GM23338 (cell line): ENCODE data around the gene PERP. TPM values are rescaled to one million over a fixed set of nuclear protein-coding genes. Genes with fewer than 3 reads are reported as not detected.

Experiments
- ATAC-seq: fragments of 200-7000 bp; cut with Tn5 transposase; 3 replicates; pipeline ENCODE4 v1.9.1; 2020
- DNase-seq: peaks from one replicate; pipeline ENCODE4 v3.0.0-alpha.2; 2015; ENCODE audit warnings: low spot score
- H2AFZ ChIP-seq: fragments of 200-600 bp; sonication (generic); 2 replicates; pipeline ENCODE4 v1.8.0; 2016; ENCODE audit warnings: antibody characterized with exemption, mild to moderate bottlenecking, moderate library complexity
- H3F3A ChIP-seq: fragments of 200-600 bp; sonication (generic); replicated peaks from 2 replicates; pipeline ENCODE4 v1.8.0; 2017; ENCODE audit warnings: antibody characterized with exemption, mixed run types, low read depth
- H3K27ac ChIP-seq: fragments of 200-600 bp; sonication (generic); 2 replicates; pipeline ENCODE4 v1.6.1; 2016; ENCODE audit warnings: low read depth
- H3K27me3 ChIP-seq: fragments of 200-600 bp; sonication (generic); 2 replicates; pipeline ENCODE4 v1.8.0; 2016; ENCODE audit warnings: mild to moderate bottlenecking, mixed run types, moderate library complexity; ENCODE audit not compliant: insufficient read depth
- H3K36me3 ChIP-seq: fragments of 200-600 bp; sonication (generic); 2 replicates; pipeline ENCODE4 v1.8.0; 2016; ENCODE audit warnings: mild to moderate bottlenecking; ENCODE audit not compliant: insufficient read depth
- H3K4me1 ChIP-seq: fragments of 200-600 bp; sonication (generic); 2 replicates; pipeline ENCODE4 v1.8.0; 2016; ENCODE audit warnings: mild to moderate bottlenecking, moderate library complexity; ENCODE audit not compliant: insufficient read depth
- H3K4me2 ChIP-seq: fragments of 200-600 bp; sonication (generic); 2 replicates; pipeline ENCODE4 v1.7.1; 2017; ENCODE audit warnings: mixed run types
- H3K4me3 ChIP-seq: fragments of 200-600 bp; sonication (generic); 2 replicates; pipeline ENCODE4 v1.6.1; 2016; ENCODE audit warnings: mixed run types
- H3K79me2 ChIP-seq: fragments of 200-600 bp; sonication (generic); replicated peaks from 2 replicates; pipeline ENCODE4 v1.8.0; 2017; ENCODE audit warnings: mild to moderate bottlenecking; ENCODE audit not compliant: insufficient read depth
- H3K9me2 ChIP-seq: fragments of 200-600 bp; sonication (generic); 2 replicates; pipeline ENCODE4 v1.8.0; 2017; ENCODE audit not compliant: insufficient read depth
- H4K20me1 ChIP-seq: fragments of 200-600 bp; sonication (generic); replicated peaks from 2 replicates; pipeline ENCODE4 v1.8.0; 2017; ENCODE audit warnings: mild to moderate bottlenecking; ENCODE audit not compliant: insufficient read depth
- H3K27ac Mint-ChIP-seq: 2 replicates; pipeline ENCODE4 v1.8.0; 2020; ENCODE audit warnings: inconsistent platforms, mild to moderate bottlenecking, moderate library complexity, mixed read lengths
- H3K27me3 Mint-ChIP-seq: 3 replicates; pipeline ENCODE4 v1.8.0; 2022; ENCODE audit warnings: low read depth, mild to moderate bottlenecking, moderate library complexity, mixed read lengths, inconsistent platforms; ENCODE audit not compliant: insufficient read depth, poor library complexity
- H3K36me3 Mint-ChIP-seq: 3 replicates; pipeline ENCODE4 v1.8.0; 2021; ENCODE audit warnings: low read depth, mild to moderate bottlenecking, inconsistent platforms, moderate library complexity, mixed read lengths
- H3K4me1 Mint-ChIP-seq: 3 replicates; pipeline ENCODE4 v1.8.0; 2020; ENCODE audit warnings: mild to moderate bottlenecking, inconsistent platforms, mixed read lengths
- H3K4me3 Mint-ChIP-seq: 3 replicates; pipeline ENCODE4 v1.8.0; 2021; ENCODE audit warnings: moderate library complexity, mild to moderate bottlenecking, inconsistent platforms, mixed read lengths
- H3K9me3 Mint-ChIP-seq: 3 replicates; pipeline ENCODE4 v1.8.0; 2020; ENCODE audit warnings: moderate library complexity, mild to moderate bottlenecking, inconsistent platforms, mixed read lengths
- CREB1 ChIP-seq: fragments of 250-450 bp; sonication (Bioruptor Pico); IDR thresholded peaks from 2 replicates; pipeline ENCODE4 v1.5.0; 2020; ENCODE audit warnings: low read depth, mild to moderate bottlenecking, moderate library complexity
- ETS1 ChIP-seq: IDR thresholded peaks from 2 replicates; pipeline ENCODE4 v1.6.1; 2016; ENCODE audit warnings: antibody characterized with exemption
- EZH2phosphoT487 ChIP-seq: fragments of 200-600 bp; sonication (generic); IDR thresholded peaks from one replicate; pipeline ENCODE4 v1.8.1; 2018; ENCODE audit warnings: antibody characterized with exemption; ENCODE audit not compliant: unreplicated experiment
- JUNB ChIP-seq: IDR thresholded peaks from one replicate; pipeline ENCODE4 v1.6.1; 2016; ENCODE audit warnings: antibody characterized with exemption; ENCODE audit not compliant: unreplicated experiment
- ZNF331 ChIP-seq: fragments of 250-450 bp; sonication (Bioruptor Pico); IDR thresholded peaks from 2 replicates; pipeline ENCODE4 v1.5.0; 2020; ENCODE audit warnings: low read depth, mild to moderate bottlenecking, moderate library complexity
- ZNF462 ChIP-seq: fragments of 250-450 bp; sonication (Bioruptor Pico); IDR thresholded peaks from 2 replicates; pipeline ENCODE4 v1.5.0; 2020; ENCODE audit warnings: mild to moderate bottlenecking, moderate library complexity
- polyA plus RNA-seq: library from polyadenylated mRNA; unstranded; fragments of >200 nt; fragmentation: Nextera tagmentation; extraction: Ambion mirVana; gene quantifications from 2 replicates; pipeline ENCODE4 v1.2.1, GENCODE V29; 2016
- total RNA-seq: library from RNA; depleted of rRNA; stranded (reverse); fragments of >200 nt; shearing (Covaris generic); gene quantifications from 2 replicates; pipeline ENCODE4 v1.2.3, GENCODE V29; 2014

PERP gene
- total and polyA plus RNA-seq, 2 experiments from 2014 or later, result 23.7 to 28.4 TPM

GRCh38 chr6:138092686-138093085 lies 14.5 kb downstream of the PERP start (continued):
- TF ChIP-seq ZNF462 (no peak), EZH2phosphoT487 (no peak), CREB1 (CRISPR knock-in tag) (no peak), ZNF331 (CRISPR knock-in tag) (no peak)

GRCh38 chr6:138089325-138089724 lies 17.9 kb downstream of the PERP start:
- H3K4me1 Mint-ChIP-seq, result peaks cover 26% of the 10 kb centered on the region

More at GRCh38 chr6:138089325-138089724, 17.9 kb downstream of the PERP start:
- TF ChIP-seq ZNF331 (CRISPR knock-in tag), result no peak
- TF ChIP-seq ETS1, result no peak
- no peak for TF ChIP-seq JUNB
- Mint-ChIP-seq H3K36me3 (peaks cover 7% of the 10 kb centered on the region; the same call in 2 of the 3 replicates), H3K4me3 (no peak overlapping the region), H3K27ac (no peak overlapping the region), H3K27me3 (no peaks in the 10 kb centered on the region), H3K9me3 (no peaks in the 10 kb centered on the region)
- H3K4me3 ChIP-seq, result no peak overlapping the region
- peaks cover 7% of the 10 kb centered on the region for H3K9me2 ChIP-seq
- H3K27me3 ChIP-seq, result no peaks in the 10 kb centered on the region
- peaks cover 2% of the 10 kb centered on the region; the same call in 1 of the 2 replicates for H3K36me3 ChIP-seq
- H2AFZ ChIP-seq, result no peak overlapping the region
- H3K79me2 ChIP-seq, result no peaks in the 10 kb centered on the region
- ATAC-seq (no peak), DNase-seq (no peak)
- 0 out of 2 replicates have a peak, but pooled peaks cover 2% of the 10 kb centered on the region for H4K20me1 ChIP-seq
- no peak overlapping the region for H3K27ac ChIP-seq
- H3K4me2 ChIP-seq, result no peak overlapping the region
- H3F3A ChIP-seq, result no peaks in the 10 kb centered on the region
- H3K4me1 ChIP-seq, result peaks cover 8% of the 10 kb centered on the region; the same call in 1 of the 2 replicates
